B cell (primary cell): ENCODE measurements around the gene GNA12. TPM values are rescaled to one million over a fixed set of nuclear protein-coding genes. Genes with fewer than 3 reads are reported as not detected.

Source experiments
- ATAC-seq: fragments of 200-7000 bp; cut with Tn5 transposase; one replicate; pipeline ENCODE4 v1.10.0; 2021; ENCODE audit warnings: low read depth, mild to moderate bottlenecking, moderate number of reproducible peaks, moderate library complexity
- CTCF ChIA-PET: fragments of 350-600 bp; sonication (Branson Sonifier 250); formaldehyde crosslinking; loops from one replicate; lab custom pipeline; 2021; ENCODE audit warnings: antibody characterized with exemption, inconsistent platforms; lab: Charles Lee
- POLR2A ChIA-PET: fragments of 350-600 bp; sonication (Branson Sonifier 250); formaldehyde crosslinking; loops from one replicate; lab custom pipeline; 2021; ENCODE audit warnings: antibody characterized with exemption; lab: Charles Lee
- DNase-seq: peaks from one replicate; pipeline ENCODE4 v3.0.0; 2013
- H2AFZ ChIP-seq: 2 replicates; pipeline ENCODE4 v1.6.1; 2012; ENCODE audit warnings: mild to moderate bottlenecking, low read depth, low read length; ENCODE audit not compliant: insufficient read depth, poor library complexity, severe bottlenecking
- H3K27ac ChIP-seq, 2 donors: 1 replicate in 1 of 2; 2 replicates in 1 of 2; pipeline ENCODE4 v1.5.1; 2012 to 2013; ENCODE audit warnings: low read length in 2 of 2, mild to moderate bottlenecking in 2 of 2, moderate library complexity in 1 of 2
- H3K27me3 ChIP-seq, 4 experiments: fragments of 200-600 bp in 1 of 4; sonication (generic) in 1 of 4; replicated peaks in 1 of 4; 1 replicate in 2 of 4; 2 replicates in 2 of 4; pipeline versions ENCODE4 v1.6.1 to v1.7.0; 2013 to 2016; ENCODE audit warnings: low read length in 3 of 4, mild to moderate bottlenecking in 2 of 4, mixed read lengths in 1 of 4, moderate library complexity in 1 of 4; ENCODE audit not compliant: insufficient read depth in 4 of 4, control insufficient read depth in 3 of 4; ENCODE audit errors: control extremely low read depth in 1 of 4
- H3K36me3 ChIP-seq, 2 experiments: replicated peaks in 1 of 2; 1 replicate in 1 of 2; 2 replicates in 1 of 2; pipeline versions ENCODE4 v1.6.1 to v1.7.1; 2013; ENCODE audit warnings: low read length in 1 of 2; ENCODE audit not compliant: insufficient read depth in 2 of 2, control insufficient read depth in 1 of 2; ENCODE audit errors: control extremely low read depth in 1 of 2, extremely low read depth in 1 of 2
- H3K4me1 ChIP-seq, 2 donors: fragments of 200-600 bp in 1 of 2; sonication (generic) in 1 of 2; 1 replicate in 1 of 2; 2 replicates in 1 of 2; pipeline versions ENCODE4 v1.5.1 to v1.6.1; 2013 to 2017; ENCODE audit warnings: low read length in 2 of 2; ENCODE audit not compliant: control insufficient read depth in 2 of 2, insufficient read depth in 2 of 2
- H3K4me2 ChIP-seq: replicated peaks from 2 replicates; pipeline ENCODE3; 2012; ENCODE audit warnings: mild to moderate bottlenecking, low read depth, low read length; ENCODE audit not compliant: poor library complexity, severe bottlenecking
- H3K4me3 ChIP-seq, 5 experiments: fragments of 200-600 bp in 1 of 5; sonication (generic) in 1 of 5; 1 replicate in 3 of 5; 2 replicates in 2 of 5; pipeline versions ENCODE4 v1.5.1 to v1.7.0; 2011 to 2016; ENCODE audit warnings: low read length in 4 of 5, mild to moderate bottlenecking in 4 of 5, low read depth in 2 of 5, control low read depth in 1 of 5, moderate library complexity in 1 of 5; ENCODE audit not compliant: insufficient read depth in 1 of 5; ENCODE audit errors: control extremely low read depth in 1 of 5, extremely low read depth in 1 of 5
- H3K79me2 ChIP-seq: fragments of 200-600 bp; sonication (generic); one replicate; pipeline ENCODE4 v1.6.0; 2016; ENCODE audit warnings: low read length; ENCODE audit not compliant: control insufficient read depth, insufficient read depth
- H3K9ac ChIP-seq: fragments of 200-600 bp; sonication (generic); 2 replicates; pipeline ENCODE4 v1.6.1; 2017; ENCODE audit warnings: mild to moderate bottlenecking, low read length, moderate library complexity
- H3K9me3 ChIP-seq, 3 donors: one replicate each; pipeline versions ENCODE4 v1.6.1 to v1.7.1; 2013; ENCODE audit warnings: low read length in 2 of 3; ENCODE audit not compliant: control insufficient read depth in 2 of 3, insufficient read depth in 1 of 3; ENCODE audit errors: control extremely low read depth in 1 of 3
- H4K20me1 ChIP-seq: 2 replicates; pipeline ENCODE4 v1.6.0; 2012; ENCODE audit warnings: mild to moderate bottlenecking, low read length; ENCODE audit not compliant: insufficient read depth, control insufficient read depth, poor library complexity, severe bottlenecking
- H3K27ac Mint-ChIP-seq: one replicate; pipeline ENCODE4 v1.8.0; 2021; ENCODE audit warnings: mixed read lengths
- H3K27me3 Mint-ChIP-seq: one replicate; pipeline ENCODE4 v1.8.0; 2021; ENCODE audit warnings: mixed read lengths
- H3K4me1 Mint-ChIP-seq: one replicate; pipeline ENCODE4 v1.8.0; 2021; ENCODE audit warnings: mixed read lengths
- H3K4me3 Mint-ChIP-seq: one replicate; pipeline ENCODE4 v1.8.0; 2021; ENCODE audit warnings: mixed read lengths
- H3K9me3 Mint-ChIP-seq: one replicate; pipeline ENCODE4 v1.8.0; 2022; ENCODE audit warnings: mixed read lengths; ENCODE audit not compliant: insufficient read depth
- EZH2 ChIP-seq: IDR thresholded peaks from 2 replicates; pipeline ENCODE4 v1.6.1; 2012; ENCODE audit warnings: borderline replicate concordance, low read depth, mild to moderate bottlenecking, moderate library complexity, low read length; ENCODE audit not compliant: insufficient read depth, poor library complexity, severe bottlenecking
- WGBS: methylation state at CpG from one replicate; pipeline ENCODE4 v1.1.5; 2013; ENCODE audit warnings: missing lambda C conversion rate; ENCODE audit not compliant: insufficient coverage; 5-methylcytosine and 5-hydroxymethylcytosine counted together
- intact Hi-C: fragments of 100-400 bp; cut with micrococcal nuclease; formaldehyde crosslinking; loops from one replicate; pipeline ENCODE4 v1.10.0; 2022
- polyA plus RNA-seq: library from polyadenylated mRNA; depleted of rRNA; stranded (reverse); fragments of >200 nt; gene quantifications from 2 replicates; pipeline ENCODE4 v1.2.3, GENCODE V29; 2012
- total RNA-seq, 2 donors: library from RNA; stranded (reverse); fragments of 120-200 nt in 1 of 2; gene quantifications; 1 replicate in 1 of 2; 2 replicates in 1 of 2; pipeline versions ENCODE4 v1.2.3 to v1.2.4, GENCODE V29; 2013 to 2022
- TF ChIP-seq, protein P1 (sequence below): fragments of 200-600 bp; IDR thresholded peaks from one replicate; pipeline ENCODE4 v1.8.0; 2022; ENCODE audit warnings: antibody characterized with exemption, mild to moderate bottlenecking

The GNA12 gene
- total and polyA plus RNA-seq, 2 donors (not counting 1 experiment from before 2014, with no cell fraction given): 34.6 to 110 TPM

DNA sequence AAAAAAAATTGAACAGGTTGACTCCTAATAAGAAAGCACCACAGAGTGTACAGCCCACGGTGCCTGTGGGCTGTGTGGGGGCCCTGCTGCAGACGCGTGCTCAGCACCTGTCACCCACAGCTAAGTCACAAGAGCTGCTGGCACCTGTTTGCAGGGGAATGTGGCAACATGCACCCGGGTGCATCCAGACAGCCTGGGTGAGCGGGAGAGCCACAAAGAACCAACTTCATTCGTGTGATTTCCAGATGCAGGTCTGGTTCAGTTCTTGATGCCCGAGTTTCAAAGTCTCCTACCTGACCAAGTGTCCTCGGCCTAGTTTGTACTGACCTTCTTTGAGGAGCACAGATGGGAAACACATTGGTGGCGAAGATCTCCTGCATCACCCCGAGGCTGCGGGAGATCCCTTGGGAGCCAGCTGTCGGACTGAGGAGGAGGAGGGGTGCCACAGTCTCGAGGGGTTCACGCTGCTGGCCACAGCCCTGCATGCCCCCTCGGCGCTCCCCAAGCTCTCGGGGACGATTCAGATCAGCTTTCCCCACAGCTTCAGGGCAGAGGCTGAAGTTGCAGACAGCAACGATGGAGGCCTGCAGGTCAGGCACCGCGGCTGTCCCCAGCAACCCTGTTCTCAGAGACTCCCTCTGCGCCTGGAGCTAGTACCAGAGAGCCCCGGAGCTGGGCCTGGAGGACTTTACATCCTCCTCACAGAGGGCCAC, 120.8 kb downstream of the GNA12 start:
- Histone ChIP-seq H3K27ac (no peak overlapping the region), H3K4me3 (no peak overlapping the region), H3K9me3 (no peaks in the 10 kb centered on the region), H3K79me2 (peaks cover 6% of the 10 kb centered on the region), H3K4me2 (no peak overlapping the region), H4K20me1 (peaks cover 19% of the 10 kb centered on the region), H3K36me3 (peaks cover 0 to 26% of the 10 kb centered on the region in 2 experiments), H2AFZ (no peak overlapping the region), H3K4me1 (peaks cover 17 to 33% of the 10 kb centered on the region in 2 donors), H3K27me3 (no peaks in the 10 kb centered on the region), H3K9ac (no peak overlapping the region)
- WGBS: 37% methylated on average over 23 of the region's 23 CpGs
- DNase-seq (no peak), ATAC-seq (no peak)
- H3K27ac Mint-ChIP-seq: peak overlapping the region; percentile 63
- intact Hi-C loops: no loop called here
- H3K9me3 Mint-ChIP-seq: no peaks in the 10 kb centered on the region
- TF ChIP-seq, protein P1, sequence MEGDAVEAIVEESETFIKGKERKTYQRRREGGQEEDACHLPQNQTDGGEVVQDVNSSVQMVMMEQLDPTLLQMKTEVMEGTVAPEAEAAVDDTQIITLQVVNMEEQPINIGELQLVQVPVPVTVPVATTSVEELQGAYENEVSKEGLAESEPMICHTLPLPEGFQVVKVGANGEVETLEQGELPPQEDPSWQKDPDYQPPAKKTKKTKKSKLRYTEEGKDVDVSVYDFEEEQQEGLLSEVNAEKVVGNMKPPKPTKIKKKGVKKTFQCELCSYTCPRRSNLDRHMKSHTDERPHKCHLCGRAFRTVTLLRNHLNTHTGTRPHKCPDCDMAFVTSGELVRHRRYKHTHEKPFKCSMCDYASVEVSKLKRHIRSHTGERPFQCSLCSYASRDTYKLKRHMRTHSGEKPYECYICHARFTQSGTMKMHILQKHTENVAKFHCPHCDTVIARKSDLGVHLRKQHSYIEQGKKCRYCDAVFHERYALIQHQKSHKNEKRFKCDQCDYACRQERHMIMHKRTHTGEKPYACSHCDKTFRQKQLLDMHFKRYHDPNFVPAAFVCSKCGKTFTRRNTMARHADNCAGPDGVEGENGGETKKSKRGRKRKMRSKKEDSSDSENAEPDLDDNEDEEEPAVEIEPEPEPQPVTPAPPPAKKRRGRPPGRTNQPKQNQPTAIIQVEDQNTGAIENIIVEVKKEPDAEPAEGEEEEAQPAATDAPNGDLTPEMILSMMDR: no peak
- TF ChIP-seq EZH2: no peak
- ChIA-PET POLR2A (no interaction called here), CTCF (interaction anchor here (0.7 to 7.7 kb wide), 5 partner anchors 9 to 53 kb away, joined by 3 to 81 read pairs (median 3); no protein-coding TSS in a partner anchor)
- peaks cover 35% of the 10 kb centered on the region for H3K4me1 Mint-ChIP-seq
- H3K27me3 Mint-ChIP-seq: no peaks in the 10 kb centered on the region
- no peak overlapping the region for H3K4me3 Mint-ChIP-seq

DNA sequence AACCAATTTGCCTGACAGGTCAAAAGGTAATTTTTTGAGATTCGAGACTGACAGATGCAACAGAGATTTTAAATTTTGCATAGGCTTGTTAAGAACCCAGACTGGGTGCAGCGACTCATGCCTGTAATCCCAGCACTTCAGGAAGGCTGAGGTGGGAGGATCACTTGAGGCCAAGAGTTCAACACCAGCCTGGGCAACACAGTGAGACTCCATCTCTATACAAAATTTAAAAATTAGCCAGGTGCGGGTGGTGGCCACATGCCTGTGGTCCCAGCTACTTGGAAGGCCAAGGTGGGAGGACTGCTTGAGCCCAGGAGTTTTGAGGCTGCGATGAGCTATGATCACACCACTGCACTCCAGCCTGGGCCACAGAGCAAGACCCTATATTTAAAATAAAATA, 121.5 kb downstream of the GNA12 start:
- H3K4me3 Mint-ChIP-seq: no peak overlapping the region
- Histone ChIP-seq H3K27me3 (no peaks in the 10 kb centered on the region), H2AFZ (no peak overlapping the region), H3K9ac (no peak overlapping the region), H4K20me1 (peaks cover 19% of the 10 kb centered on the region), H3K36me3 (peaks cover 0 to 25% of the 10 kb centered on the region in 2 experiments), H3K79me2 (peaks cover 6% of the 10 kb centered on the region), H3K9me3 (no peaks in the 10 kb centered on the region), H3K4me1 (peaks cover 24 to 40% of the 10 kb centered on the region in 2 donors), H3K27ac (no peak overlapping the region), H3K4me2 (no peak overlapping the region), H3K4me3 (no peak overlapping the region)
- WGBS: 94% methylated on average over 2 of the region's 4 CpGs
- no peaks in the 10 kb centered on the region for H3K27me3 Mint-ChIP-seq
- H3K9me3 Mint-ChIP-seq: no peaks in the 10 kb centered on the region
- POLR2A ChIA-PET: interaction anchor here (0.7 kb wide), 1 partner anchor 144 kb away, joined by 5 read pairs; no protein-coding TSS in a partner anchor
- ATAC-seq (no peak), DNase-seq (no peak)
- CTCF ChIA-PET: interaction anchor here (0.9 to 7.7 kb wide), 2 partner anchors 13 to 98 kb away, joined by 3 to 81 read pairs; no protein-coding TSS in a partner anchor
- intact Hi-C loops: no loop called here
- peaks cover 42% of the 10 kb centered on the region for H3K4me1 Mint-ChIP-seq
- no peak overlapping the region for H3K27ac Mint-ChIP-seq
- TF ChIP-seq EZH2: no peak
- TF ChIP-seq, protein P1: no peak
